D341Med (cell line): Measurements from ENCODE around the gene GNRHR.
"Not testable (repeated sequence)": the region's sequence is repeated elsewhere in the genome, so short reads cannot be mapped to it uniquely, and the experiment has no call there.

Experiments used
- DNase-seq: peaks from one replicate; pipeline ENCODE4 v3.0.0; 2012; ENCODE audit warnings: low spot score

The GNRHR gene

GRCh38 chr4:67754288-67754687 lies at the start of gene GNRHR:
GNRHR (minus strand) TSS chr4:67754388; CDS start chr4:67754335, 53 bp downstream.
- no peak for DNase-seq

DNA sequence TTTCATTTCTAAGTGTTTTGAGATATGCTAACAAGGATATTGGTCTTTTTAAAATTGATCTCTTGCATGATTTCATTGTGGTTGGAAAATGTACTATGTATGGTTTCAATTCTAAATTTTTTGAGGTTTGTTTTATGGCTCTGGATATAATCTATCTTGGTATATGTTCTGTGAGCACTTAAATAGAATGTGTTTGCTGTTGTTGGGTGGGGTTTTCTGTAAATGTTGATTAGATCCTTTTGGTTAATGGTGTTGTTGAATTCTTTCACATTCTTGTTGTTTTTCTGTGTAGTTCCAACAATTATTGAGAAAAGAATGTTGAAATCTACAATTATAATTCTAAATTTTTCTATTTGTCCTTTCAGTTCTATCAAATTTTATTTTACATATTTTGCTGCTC lies 42.6 kb upstream of the GNRHR start:
- DNase-seq, result no peak

GRCh38 chr4:67790721-67791120 lies 36.5 kb upstream of the GNRHR start:
- DNase-seq, result no peak

- no peak for DNase-seq
Observed at GRCh38 chr4:67787311-67787710, 33.1 kb upstream of the GNRHR start.

GRCh38 chr4:67785528-67785927 lies 31.3 kb upstream of the GNRHR start:
- no peak for DNase-seq

DNA sequence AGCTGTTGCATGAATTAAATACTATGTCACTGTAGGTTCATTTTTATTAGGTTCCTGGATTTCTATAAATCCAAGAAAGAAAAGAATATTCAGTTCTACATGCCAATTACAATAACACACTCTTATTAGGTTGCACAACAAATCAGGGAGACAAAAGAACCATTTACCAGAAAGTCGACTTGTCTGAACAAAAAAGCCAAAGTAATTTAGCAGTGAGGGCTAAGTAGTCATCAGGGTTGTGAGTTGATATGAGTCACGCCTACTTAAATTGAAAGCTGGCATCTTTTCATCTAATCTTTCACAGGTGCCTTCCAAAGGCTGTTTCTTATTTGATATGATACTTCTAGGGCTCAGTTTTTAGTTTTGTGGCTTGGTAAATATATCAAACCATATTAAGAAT lies 25.4 kb upstream of the GNRHR start:
- DNase-seq, result no peak

- DNase-seq, result peak; percentile 37
Observed at GRCh38 chr4:67776746-67777145, 22.6 kb upstream of the GNRHR start.

DNA sequence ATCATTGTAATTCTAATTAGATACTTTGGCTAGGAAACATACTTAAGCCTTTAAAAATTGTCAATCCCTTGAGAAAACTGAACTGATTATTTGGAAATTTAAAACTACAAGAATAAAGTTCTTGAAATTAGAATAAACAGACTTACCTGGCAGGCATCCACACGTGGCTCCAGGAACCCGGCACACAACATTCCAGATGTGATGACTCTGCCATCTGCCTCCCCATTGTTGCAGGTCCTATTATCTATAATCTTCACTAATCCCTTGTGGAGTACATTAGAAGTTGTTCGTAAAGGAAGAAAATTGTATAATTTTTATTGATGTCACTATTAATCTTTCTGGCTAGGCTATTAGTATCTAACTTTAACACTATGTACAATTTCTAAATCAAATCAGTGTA lies 16.2 kb upstream of the GNRHR start:
- DNase-seq, result peak; percentile 74

- no peak for DNase-seq
Observed at GRCh38 chr4:67765928-67766327, 11.7 kb upstream of the GNRHR start.

DNA sequence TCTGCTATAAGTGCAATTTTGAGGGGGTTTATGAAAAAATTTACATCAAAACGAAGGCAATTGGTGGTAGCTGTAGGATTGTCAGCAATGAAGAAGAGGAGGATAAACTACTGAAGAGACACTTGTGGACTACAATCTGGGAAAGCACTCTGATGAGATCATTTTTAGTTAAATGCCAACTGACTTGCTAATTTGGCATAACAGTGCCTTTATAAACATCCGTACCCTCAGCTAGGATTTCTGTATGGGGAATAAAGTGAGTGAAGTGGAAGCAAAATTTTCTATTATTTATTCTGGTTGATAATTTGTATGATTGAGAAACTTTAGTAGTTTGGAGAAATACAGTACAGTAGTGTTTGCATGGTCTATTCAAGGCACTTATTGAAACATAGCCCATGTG lies 11.2 kb upstream of the GNRHR start:
- no peak for DNase-seq

- no peak for DNase-seq
Observed at GRCh38 chr4:67764183-67764582, 10.0 kb upstream of the GNRHR start.

DNA sequence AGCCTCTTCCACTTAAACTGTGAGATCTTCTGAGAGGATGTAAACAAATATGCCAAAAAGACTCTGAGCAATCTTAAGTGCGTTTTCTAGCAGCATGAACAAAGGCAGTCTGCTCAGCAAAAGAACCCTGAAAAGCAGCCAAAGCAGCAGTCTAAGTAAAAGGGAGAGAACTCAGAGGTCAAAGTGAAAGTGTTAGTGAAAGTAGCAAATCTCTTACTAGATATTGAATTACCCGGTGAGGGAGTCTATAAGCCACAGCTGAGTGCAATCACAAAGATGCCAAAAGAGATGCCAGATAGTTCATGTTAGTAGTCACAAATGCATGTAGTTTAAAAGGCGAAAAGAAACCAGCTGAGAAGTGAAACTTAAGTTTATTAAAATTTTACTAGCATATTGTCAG lies 7.9 kb upstream of the GNRHR start:
- DNase-seq, result no peak

DNA sequence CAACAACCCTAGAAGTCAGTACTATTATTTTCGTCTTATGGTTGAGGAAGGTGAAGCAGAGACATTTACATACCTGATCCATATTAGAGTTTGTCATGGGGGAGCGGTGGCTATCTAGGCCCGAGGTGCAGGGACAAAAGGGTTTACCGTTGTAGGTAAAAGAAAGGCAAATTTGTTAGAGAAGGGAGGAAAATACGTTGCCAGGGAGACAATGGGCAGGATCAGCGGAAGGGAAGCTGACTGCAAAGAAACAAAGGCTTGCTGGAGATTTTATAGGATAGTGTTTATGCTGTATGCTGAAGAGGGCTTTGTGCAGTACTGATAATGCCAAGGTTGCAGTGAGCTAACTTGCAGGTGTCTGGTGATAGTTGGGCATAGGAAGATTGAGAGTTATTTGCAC lies 2.8 kb upstream of the GNRHR start:
- not testable (repeated sequence) for DNase-seq

DNA sequence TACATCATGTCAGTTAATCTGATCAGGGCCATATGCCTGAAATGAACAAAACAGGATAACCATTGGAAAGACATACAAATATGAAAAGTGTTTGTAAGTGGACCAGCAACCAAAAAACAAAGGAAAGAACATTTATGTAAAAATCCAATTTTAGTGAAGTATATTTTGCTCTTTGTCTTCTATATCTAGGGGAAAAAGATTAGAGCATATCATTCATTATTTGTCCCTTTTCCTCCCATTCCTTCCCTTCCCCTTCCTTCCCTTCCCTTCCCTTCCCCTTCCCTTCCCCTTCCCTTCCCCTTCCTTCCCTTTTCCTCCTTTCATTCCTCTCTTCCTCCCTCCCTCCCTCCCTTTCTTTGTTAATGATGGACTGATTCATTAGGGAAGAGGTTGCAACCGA lies 1.8 kb upstream of the GNRHR start:
- no peak for DNase-seq

DNA sequence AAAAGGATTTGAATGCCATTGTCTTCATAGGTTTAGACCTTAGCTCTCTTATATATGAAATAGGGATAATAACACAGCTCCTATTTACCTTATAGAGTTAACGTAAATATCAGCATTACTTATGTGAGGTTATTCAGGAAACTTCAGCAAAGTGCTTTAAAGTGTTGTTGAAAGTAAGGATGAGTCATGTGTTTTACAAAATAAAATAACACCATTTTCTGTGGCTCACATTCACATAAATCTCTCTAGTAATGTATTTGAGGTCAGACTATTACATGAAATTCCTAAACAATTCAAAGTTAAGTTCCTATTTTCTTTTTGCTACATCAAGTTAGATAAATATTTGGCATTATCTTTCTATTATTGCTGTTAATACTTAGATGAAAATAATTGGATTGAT lies 2.9 kb downstream of the GNRHR start:
- DNase-seq, result no peak

GRCh38 chr4:67750691-67751090 lies 3.5 kb downstream of the GNRHR start:
- no peak for DNase-seq

GRCh38 chr4:67749286-67749685 lies 4.9 kb downstream of the GNRHR start:
- DNase-seq, result no peak

GRCh38 chr4:67746797-67747495 lies 7.2 kb downstream of the GNRHR start:
- DNase-seq, result peak; percentile 31

DNA sequence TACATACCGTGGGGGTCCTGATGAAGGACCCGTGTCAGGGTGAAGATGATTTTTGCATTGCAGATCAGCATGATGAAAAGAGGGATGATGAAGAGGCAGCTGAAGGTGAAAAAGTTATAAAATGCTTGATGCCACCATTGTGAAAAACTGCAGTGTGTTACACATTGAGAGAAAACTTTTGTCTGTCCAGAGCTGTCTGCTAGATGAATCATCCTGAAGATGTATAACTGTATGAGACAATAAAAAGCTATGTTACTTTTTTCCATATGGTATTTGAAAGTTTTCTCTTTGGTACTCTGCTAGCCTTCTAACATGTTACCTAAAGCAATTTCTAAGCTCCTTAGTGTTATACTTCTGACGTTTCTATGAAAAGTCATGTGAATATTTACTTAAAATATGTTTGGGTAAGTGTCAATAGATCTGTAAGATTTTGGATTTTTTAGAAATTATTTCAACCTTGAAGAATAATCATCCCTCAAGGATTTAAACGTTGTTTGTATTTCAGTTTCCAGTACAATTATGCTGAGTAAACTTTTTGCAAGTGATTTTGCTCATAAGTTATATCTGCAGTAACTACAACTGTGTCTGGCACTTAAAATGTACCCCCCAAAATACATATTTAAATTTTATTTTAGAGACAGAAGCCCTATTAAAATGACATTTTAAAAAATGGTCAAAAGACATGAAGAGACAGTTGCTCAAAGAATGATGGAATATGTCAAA lies 9.5 kb downstream of the GNRHR start:
- DNase-seq, result no peak

DNA sequence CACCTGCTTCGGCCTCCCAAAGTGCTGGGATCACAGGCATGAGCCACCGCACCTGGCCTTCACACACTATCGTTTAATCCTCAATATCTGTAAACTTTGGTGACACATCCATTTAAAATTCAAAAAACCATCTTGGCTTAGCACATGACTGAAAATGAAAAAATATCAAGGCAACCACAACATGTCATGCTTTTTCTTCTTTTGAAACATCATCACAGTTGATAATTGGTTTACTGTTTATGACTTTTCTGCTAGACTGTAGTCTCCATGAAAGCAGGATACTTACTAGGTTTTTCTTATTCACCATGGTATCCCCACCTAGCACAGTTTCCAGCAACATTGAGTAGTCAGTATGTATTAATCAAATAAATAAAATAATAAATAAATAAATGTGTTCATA lies 11.0 kb downstream of the GNRHR start:
- DNase-seq, result no peak

GRCh38 chr4:67736262-67736661 lies 17.9 kb downstream of the GNRHR start:
- DNase-seq, result no peak

GRCh38 chr4:67735325-67735724 lies 18.9 kb downstream of the GNRHR start:
- no peak for DNase-seq

DNA sequence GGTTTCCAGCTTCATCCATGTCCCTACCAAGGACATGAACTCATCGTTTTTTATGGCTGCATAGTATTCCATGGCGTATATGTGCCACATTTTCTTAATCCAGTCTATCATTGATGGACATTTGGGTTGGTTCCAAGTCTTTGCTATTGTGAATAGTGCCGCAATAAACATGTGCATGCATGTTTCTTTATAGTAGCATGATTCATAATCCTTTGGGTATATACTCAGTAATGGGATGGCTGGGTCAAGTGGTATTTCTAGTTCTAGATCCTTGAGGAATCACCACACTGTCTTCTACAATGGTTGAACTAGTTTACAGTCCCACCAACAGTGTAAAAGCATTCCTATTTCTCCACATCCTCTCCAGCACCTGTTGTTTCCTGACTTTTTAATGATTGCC lies 23.7 kb downstream of the GNRHR start:
- DNase-seq, result not testable (repeated sequence)
